Heart right ventricle (tissue), 16 donors: Measurements from ENCODE around the gene RSPO3. TPM values are rescaled to one million over a fixed set of nuclear protein-coding genes. Genes with fewer than 3 reads are reported as not detected.

Source experiments
- ATAC-seq, 8 donors: fragments of 200-7000 bp; cut with Tn5 transposase; one replicate each; pipeline ENCODE4 v1.9.1; 2020; ENCODE audit warnings: mild to moderate bottlenecking in 8 of 8, moderate library complexity in 8 of 8, moderate number of reproducible peaks in 1 of 8
- DNase-seq, 2 donors: peaks; one replicate each; pipeline ENCODE4 v3.0.0-alpha.2; 2020
- H3K27ac ChIP-seq, 10 donors: fragments of 200-600 bp; sonication (generic) in 2 of 10; one replicate each; pipeline versions ENCODE4 v1.5.0 to v1.8.0; 2020 to 2022; ENCODE audit warnings: mild to moderate bottlenecking in 3 of 10
- H3K27me3 ChIP-seq, 7 donors: fragments of 200-600 bp; one replicate each; pipeline ENCODE4 v1.8.0; 2021 to 2022; ENCODE audit warnings: mild to moderate bottlenecking in 2 of 7
- H3K36me3 ChIP-seq, 9 donors: fragments of 200-600 bp; sonication (generic) in 1 of 9; one replicate each; pipeline versions ENCODE4 v1.5.0 to v1.8.0; 2020 to 2022; ENCODE audit warnings: mild to moderate bottlenecking in 2 of 9
- H3K4me1 ChIP-seq, 9 donors: fragments of 200-600 bp; sonication (generic) in 1 of 9; one replicate each; pipeline versions ENCODE4 v1.5.0 to v1.8.0; 2020 to 2022; ENCODE audit warnings: mild to moderate bottlenecking in 4 of 9
- H3K4me3 ChIP-seq, 10 donors: fragments of 200-600 bp; sonication (generic) in 2 of 10; one replicate each; pipeline versions ENCODE4 v1.5.0 to v1.8.0; 2020 to 2022; ENCODE audit warnings: mild to moderate bottlenecking in 7 of 10, moderate library complexity in 2 of 10
- H3K9me3 ChIP-seq, 11 donors: fragments of 200-600 bp in 10 of 11; sonication (generic) in 2 of 11; one replicate each; pipeline versions ENCODE4 v1.5.0 to v1.8.0; 2013 to 2022; ENCODE audit warnings: mild to moderate bottlenecking in 2 of 11, control low read depth in 1 of 11, moderate library complexity in 1 of 11
- WGBS, 2 donors: extraction: QIAGEN DNeasy Blood & Tissue Kit; methylation state at CpG; one replicate each; pipeline ENCODE4 v1.1.7; 2013; ENCODE audit warnings: inconsistent platforms in 1 of 2; 5-methylcytosine and 5-hydroxymethylcytosine counted together
- intact Hi-C, 10 donors: fragments of 100-400 bp; cut with DNase I; formaldehyde crosslinking; loops; one replicate each; pipeline versions ENCODE4 v1.11.1 to v1.14.2; 2022
- polyA plus RNA-seq, 2 donors: library from polyadenylated mRNA; stranded (reverse); fragments of 200-250 nt; gene quantifications; one replicate each; pipeline ENCODE4 v1.2.3, GENCODE V29; 2013
- total RNA-seq, 10 donors: library from RNA; stranded (reverse); fragmentation: NEBNext Ultra II Directional in 3 of 10; extraction: Animal tissue kit (Norgen Biotek cat#: 25700) in 3 of 10; gene quantifications; one replicate each; pipeline versions ENCODE4 v1.2.1 to v1.2.4, GENCODE V29; 2021 to 2023
- TF ChIP-seq, protein P1 (sequence below), 9 donors: fragments of 200-600 bp; sonication (generic) in 2 of 9; IDR thresholded peaks; one replicate each; pipeline versions ENCODE4 v1.5.0 to v1.8.0; 2021 to 2022; ENCODE audit warnings: antibody characterized with exemption in 9 of 9, mild to moderate bottlenecking in 5 of 9, moderate library complexity in 1 of 9
- donor health status: Arrhythmogenic right ventricular cardiomyopathy.
- donor health status: ischemic (EF 13 %, LVEDD 7.1; RV severe dilation, severe dysfunction).
- donor health status: healthy with polysubstance abuse.
- donor health status: DM: no; HTN: yes; CAD: no.
- donor health status: DM: no; HTN: no; CAD: no.
- donor health status: ischemic (EF 25% LVEDD 6.9; RV normal size, moderate dysfunction).
- donor health status: ischemic (EF 25% LVEDD 5.7; RV mildly dilated, moderate dysfunction).
- donor health status: healthy.
- donor health status: DM: yes; HTN: yes; CAD: no.
- donor health status: Ischemic cardiomyopathy.
- donor health status: ischemic (EF 35%, LVEDD 5.7; RV mildly dilated, moderate dysfunction).
- donor health status: nonischemic (EF 11% LVEDD 7.7; RV severe dilation, severe dysfunction).
- donor health status: DM: yes; HTN: yes; CAD: no.
- donor health status: PGD.
- donor health status: ischemic (EF 29% LVEDD 5.4; RV normal size, mild dysfunction).
- donor health status: nonischemic (EF 23%, LVEDD 6.1; RV moderate dilation, normal function).

RSPO3 gene
- total and polyA plus RNA-seq, 12 donors, result 0.20 to 0.73 (median 0.37) TPM; not detected in 1

DNA sequence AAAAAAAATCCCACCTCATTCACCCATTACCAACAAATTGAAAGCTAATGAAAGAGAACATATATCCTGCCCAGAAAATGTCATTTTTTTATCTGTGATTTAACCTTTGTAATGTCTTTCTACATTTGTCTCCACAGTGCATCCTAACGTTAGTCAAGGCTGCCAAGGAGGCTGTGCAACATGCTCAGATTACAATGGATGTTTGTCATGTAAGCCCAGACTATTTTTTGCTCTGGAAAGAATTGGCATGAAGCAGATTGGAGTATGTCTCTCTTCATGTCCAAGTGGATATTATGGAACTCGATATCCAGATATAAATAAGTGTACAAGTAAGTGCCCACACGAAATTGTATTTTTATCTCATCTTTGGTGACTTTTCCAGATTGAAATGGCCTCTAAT is 30.0 kb downstream of the RSPO3 start:
- Histone ChIP-seq H3K4me3 (no peak overlapping the region), H3K36me3 (no peaks in the 10 kb centered on the region), H3K27ac (no peak overlapping the region), H3K9me3 (no peaks in the 10 kb centered on the region), H3K4me1 (peaks cover 0 to 17% (median 11%) of the 10 kb centered on the region in 9 donors), H3K27me3 (no peaks in the 10 kb centered on the region)
- no peak for DNase-seq
- TF ChIP-seq, protein P1, sequence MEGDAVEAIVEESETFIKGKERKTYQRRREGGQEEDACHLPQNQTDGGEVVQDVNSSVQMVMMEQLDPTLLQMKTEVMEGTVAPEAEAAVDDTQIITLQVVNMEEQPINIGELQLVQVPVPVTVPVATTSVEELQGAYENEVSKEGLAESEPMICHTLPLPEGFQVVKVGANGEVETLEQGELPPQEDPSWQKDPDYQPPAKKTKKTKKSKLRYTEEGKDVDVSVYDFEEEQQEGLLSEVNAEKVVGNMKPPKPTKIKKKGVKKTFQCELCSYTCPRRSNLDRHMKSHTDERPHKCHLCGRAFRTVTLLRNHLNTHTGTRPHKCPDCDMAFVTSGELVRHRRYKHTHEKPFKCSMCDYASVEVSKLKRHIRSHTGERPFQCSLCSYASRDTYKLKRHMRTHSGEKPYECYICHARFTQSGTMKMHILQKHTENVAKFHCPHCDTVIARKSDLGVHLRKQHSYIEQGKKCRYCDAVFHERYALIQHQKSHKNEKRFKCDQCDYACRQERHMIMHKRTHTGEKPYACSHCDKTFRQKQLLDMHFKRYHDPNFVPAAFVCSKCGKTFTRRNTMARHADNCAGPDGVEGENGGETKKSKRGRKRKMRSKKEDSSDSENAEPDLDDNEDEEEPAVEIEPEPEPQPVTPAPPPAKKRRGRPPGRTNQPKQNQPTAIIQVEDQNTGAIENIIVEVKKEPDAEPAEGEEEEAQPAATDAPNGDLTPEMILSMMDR (IDR thresholded peaks at IDR 0.05), result no peak
- intact Hi-C loops, result no loop called here
- 13 to 21% methylated on average over 3 of the region's 3 CpGs for WGBS, 2 donors
- peak in 5 of 8 donors; percentile 48 to 87 (median 75) for ATAC-seq

DNA sequence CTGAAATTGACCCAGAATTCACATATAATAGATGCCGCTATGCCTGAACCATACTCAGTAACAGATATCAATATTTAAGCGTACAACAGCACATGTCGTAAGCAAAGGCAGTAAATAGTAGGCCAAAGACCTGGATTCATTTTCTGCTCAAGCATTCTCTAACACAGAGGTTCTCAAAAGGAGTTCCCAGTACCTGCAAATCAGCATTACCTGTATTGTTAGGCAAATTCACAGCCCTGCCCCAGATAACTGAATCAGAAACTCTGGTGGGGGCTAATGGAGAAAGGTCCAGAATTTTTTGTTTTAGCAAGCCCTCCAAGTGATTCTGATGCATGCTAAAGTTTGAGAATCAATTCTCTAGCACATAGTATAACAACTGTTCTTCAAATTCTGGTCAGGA is 36.0 kb downstream of the RSPO3 start:
- intact Hi-C loops, result no loop called here
- Histone ChIP-seq H3K27ac (no peak overlapping the region), H3K4me1 (no peaks in the 10 kb centered on the region), H3K36me3 (no peaks in the 10 kb centered on the region), H3K9me3 (no peaks in the 10 kb centered on the region), H3K27me3 (no peaks in the 10 kb centered on the region), H3K4me3 (no peak overlapping the region)
- TF ChIP-seq, protein P1 (IDR thresholded peaks at IDR 0.05), result no peak
- 97 to 98% methylated on average over 3 of the region's 3 CpGs for WGBS, 2 donors
- ATAC-seq, result no peak
- DNase-seq, result no peak

DNA sequence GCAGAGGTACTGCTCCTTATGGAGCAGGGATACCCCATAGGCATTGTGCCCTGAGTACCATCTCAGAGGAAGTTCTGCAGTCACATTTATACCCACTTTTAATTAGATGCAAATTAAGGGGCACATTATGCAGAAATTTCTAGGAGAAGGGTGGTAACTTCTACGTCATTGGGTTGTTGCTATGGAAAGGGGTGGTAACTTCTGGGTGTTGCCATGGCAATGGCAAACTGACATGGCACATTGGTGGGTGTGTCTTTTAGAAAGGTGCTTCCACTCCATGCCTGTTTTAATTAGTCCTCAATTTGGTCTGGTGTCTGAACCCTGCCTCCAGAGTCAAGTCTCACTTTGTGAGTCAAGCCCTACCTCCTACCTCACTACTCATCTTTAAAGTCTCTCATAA is 42.0 kb downstream of the RSPO3 start:
- intact Hi-C loops, result no loop called here
- peaks cover 0 to 10% (median 0%) of the 10 kb centered on the region in 9 donors for H3K4me1 ChIP-seq
- DNase-seq (no peak), ATAC-seq (no peak)
- TF ChIP-seq, protein P1 (IDR thresholded peaks at IDR 0.05), result no peak
- peaks cover 0 to 3% (median 0%) of the 10 kb centered on the region in 11 donors for H3K9me3 ChIP-seq
- no peak overlapping the region for H3K4me3 ChIP-seq
- WGBS, 2 donors, result 81 to 92% methylated on average over 1 of the region's 1 CpG
- H3K27ac ChIP-seq, result no peak overlapping the region
- H3K36me3 ChIP-seq, result no peaks in the 10 kb centered on the region
- H3K27me3 ChIP-seq, result no peaks in the 10 kb centered on the region

DNA sequence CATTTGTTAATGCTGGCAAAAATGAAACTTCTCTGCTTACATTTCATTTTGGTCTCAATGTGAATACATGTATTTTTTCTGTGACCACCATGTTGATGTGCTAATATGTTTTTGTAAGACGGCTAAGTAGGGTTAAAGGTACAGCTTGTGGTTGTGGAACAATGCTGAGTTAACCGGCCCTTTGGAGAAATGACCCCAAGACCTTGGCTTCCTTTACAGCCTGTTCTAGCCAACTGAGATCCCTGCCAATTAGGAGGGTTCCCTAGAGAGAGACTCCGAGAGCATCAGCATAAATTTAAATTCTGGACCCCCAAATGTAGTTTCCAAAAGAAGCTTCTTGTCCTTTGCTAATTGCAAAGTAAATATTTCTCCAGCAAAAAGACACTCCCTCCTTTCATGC is 44.4 kb downstream of the RSPO3 start:
- ATAC-seq, result no peak
- peaks cover 0 to 10% (median 0%) of the 10 kb centered on the region in 9 donors for H3K4me1 ChIP-seq
- DNase-seq, result no peak
- TF ChIP-seq, protein P1 (IDR thresholded peaks at IDR 0.05), result no peak
- no peak overlapping the region for H3K4me3 ChIP-seq
- intact Hi-C loops, result no loop called here
- no peaks in the 10 kb centered on the region for H3K27me3 ChIP-seq
- no peak overlapping the region for H3K27ac ChIP-seq
- 34 to 43% methylated on average over 3 of the region's 3 CpGs for WGBS, 2 donors
- H3K36me3 ChIP-seq, result no peaks in the 10 kb centered on the region
- H3K9me3 ChIP-seq, result peaks cover 0 to 3% (median 0%) of the 10 kb centered on the region in 11 donors
